SK-N-DZ (cell line): ENCODE data around the gene NARF.

Experiments used
- DNase-seq: peaks from one replicate; pipeline ENCODE4 v3.0.0-alpha.2; 2015; ENCODE audit warnings: low spot score

NARF gene

DNA sequence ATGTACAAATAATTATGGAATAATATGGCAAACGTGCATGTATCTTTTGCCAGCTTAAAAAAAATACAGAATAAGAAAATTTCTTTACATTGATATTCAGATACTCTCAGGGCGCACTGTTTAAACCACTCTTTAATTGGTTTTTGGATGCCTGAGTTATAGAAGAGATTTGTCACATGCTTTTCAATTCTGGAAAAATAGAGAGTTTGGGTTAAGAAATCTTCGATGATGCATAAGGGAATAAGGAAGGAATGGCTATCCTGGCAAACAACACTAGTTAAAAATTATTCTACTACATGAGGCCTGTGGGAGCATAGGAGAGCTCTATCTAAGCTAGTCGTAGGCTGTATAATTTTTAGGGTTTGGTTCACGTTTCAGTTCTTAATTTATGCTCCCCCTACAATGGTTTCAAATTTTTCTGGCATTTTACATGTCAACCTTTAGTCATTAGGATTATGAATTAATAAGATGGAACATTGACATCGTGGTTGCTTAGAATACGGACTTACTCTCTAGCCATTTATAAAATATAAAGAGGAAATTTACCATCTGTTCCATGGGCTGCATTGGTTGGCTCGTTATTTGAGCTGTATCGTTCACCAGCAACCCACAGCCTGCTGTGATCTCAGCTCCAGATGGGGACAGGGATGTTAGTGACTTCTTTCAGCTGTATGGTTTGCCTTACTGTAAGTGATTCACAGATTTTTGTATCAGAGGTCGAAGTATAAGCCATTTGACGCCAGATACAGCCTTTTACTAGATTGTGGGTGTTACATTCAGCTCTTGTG, 15.9 kb downstream of the NARF start:
- DNase-seq, result no peak

DNA sequence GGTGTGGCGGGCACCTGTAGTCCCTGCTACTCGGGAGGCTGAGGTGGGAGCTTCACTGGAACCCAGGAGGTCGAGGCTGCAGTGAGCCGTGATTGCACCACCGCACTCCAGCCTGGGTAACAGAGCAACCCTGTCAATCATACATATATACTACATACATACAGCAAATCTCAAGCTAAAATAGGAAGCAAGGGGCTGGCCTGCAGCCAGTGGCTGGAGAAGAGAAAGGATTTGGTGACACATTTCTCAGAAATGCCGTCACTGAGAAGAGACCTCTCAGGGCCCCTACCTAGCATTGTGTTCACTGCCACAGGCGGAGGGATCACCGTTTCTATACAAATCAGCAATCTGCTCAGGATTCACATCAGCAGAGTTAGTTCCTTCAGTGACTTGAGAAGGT, 16.9 kb downstream of the NARF start:
- no peak for DNase-seq

DNA sequence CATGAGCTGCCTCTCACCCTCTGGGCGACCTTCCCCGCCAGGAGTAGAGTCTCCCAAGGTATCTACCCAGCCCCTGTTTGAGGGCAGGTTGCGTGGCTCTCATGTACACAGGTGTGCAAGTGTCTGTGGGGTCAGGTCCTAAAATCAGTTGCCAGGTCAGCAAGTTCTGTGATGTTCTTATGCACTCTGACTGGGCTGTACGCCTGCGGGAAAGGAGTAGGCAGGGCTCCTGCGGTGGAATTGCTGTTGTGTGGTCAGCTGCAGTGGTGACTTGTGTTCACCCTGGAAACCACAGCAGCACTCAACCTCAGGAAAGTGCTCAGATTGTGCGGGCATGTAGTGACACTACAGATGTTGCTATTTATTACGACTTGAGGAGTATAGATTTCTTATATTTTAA, 19.4 kb downstream of the NARF start:
- DNase-seq, result no peak

- no peak for DNase-seq
Measured at GRCh38 chr17:82479602-82480001, 21.1 kb downstream of the NARF start.

DNA sequence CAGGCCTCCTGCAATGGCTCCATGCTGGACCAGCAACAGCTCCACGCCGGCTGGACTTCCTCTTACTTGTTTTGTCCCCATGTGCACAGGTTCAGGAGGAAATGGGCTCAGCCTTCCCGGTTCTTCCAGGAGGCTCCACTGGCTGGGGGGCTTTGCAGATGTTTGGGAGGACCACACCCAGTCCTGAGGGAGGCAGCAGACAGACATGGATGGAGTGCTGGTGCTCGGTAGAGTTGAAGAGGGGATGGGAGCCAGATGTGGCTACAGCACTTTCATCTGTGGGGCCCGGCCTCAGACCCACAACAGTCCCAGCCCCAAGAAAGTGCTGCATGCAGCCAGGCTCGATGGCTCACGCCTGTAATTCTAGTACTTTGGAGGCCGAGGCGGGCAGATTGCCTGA, 21.8 kb downstream of the NARF start:
- no peak for DNase-seq

GRCh38 chr17:82483204-82483660, 24.7 kb downstream of the NARF start:
- no peak for DNase-seq

DNA sequence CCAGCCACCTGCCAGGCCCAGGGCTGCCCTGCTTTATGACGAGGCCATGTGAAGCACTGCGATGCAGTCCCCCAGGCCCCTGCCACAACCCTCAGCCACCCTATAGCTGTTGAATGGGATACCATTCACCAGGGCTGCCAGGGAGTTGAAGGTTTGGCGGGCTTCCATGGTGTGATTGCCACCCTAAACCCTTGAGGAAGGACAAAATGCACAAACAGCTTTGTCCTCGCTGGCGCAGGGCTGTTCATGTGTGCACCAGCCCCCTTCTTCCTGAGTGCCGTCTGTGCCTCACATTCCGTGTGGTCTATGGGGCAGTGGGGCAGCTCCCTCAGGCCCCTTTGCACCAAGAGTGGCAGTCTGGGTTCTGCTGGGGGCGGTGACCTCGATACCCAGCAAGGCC, 25.3 kb downstream of the NARF start:
- DNase-seq, result no peak

- no peak for DNase-seq
Measured at GRCh38 chr17:82486231-82487094, 27.9 kb downstream of the NARF start.

DNA sequence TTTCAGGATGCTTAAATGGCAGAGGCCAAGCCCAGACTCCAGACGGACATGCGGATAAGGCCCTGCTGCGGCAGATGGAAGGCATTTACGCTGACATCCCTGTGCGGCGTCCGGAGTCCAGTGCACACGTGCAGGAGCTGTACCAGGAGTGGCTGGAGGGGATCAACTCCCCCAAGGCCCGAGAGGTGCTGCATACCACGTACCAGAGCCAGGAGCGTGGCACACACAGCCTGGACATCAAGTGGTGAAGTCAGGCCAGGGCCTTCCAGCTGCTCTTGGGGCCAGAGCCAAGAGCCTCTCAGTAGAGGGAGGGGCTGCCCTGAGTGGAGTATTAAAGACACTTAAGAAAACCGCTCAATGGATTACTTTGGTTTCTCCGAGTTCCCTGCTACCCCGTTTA, 29.4 kb downstream of the NARF start:
- DNase-seq, result no peak

DNA sequence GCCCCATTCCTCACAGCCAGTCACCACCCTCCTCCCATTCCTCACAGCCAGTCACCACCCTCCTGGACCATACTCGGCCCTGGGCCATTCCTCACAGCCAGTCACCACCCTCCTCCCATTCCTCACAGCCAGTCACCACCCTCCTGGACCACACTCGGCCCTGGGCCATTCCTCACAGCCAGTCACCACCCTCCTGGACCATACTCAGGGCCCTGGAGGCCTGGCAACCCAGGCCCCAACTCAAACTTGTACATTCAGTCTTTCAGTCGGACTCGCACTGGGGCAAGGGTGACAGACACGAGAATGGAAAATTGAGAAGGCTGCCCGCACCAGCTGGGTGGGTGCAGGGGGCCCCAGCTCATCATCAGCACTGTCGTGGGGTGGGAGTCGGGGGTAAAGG, 30.6 kb downstream of the NARF start:
- no peak for DNase-seq

DNA sequence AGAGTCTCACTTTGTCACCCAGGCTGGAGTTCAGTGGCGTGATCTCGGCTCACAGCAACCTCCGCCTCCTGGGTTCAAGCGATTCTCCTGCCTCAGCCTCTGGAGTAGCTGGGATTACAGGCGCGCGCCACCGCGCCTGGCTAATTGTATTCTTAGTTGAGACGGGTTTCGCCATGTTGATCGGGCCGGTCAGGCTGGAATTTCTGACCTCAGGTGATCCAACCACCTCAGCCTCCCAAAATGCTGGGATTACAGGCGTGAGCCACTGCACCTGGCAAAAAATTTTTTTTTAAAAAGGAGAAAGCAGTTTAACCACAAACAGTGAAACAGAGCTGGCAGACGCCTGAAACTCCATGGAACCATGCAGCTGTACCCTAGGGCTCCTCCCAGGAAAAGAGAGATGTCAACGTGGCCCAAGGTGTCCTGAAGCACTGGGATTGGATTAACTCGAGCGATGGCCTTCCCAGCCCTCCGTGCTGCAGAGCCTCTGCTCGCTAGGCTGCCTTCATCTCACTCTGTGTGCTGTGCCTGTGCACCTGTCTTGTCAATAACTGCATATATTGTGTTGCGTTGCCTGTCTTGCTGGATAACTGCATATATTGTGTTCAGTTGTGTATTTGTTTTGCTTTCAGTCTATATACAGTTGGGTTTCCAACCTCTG, 31.4 kb downstream of the NARF start:
- DNase-seq, result no peak

DNA sequence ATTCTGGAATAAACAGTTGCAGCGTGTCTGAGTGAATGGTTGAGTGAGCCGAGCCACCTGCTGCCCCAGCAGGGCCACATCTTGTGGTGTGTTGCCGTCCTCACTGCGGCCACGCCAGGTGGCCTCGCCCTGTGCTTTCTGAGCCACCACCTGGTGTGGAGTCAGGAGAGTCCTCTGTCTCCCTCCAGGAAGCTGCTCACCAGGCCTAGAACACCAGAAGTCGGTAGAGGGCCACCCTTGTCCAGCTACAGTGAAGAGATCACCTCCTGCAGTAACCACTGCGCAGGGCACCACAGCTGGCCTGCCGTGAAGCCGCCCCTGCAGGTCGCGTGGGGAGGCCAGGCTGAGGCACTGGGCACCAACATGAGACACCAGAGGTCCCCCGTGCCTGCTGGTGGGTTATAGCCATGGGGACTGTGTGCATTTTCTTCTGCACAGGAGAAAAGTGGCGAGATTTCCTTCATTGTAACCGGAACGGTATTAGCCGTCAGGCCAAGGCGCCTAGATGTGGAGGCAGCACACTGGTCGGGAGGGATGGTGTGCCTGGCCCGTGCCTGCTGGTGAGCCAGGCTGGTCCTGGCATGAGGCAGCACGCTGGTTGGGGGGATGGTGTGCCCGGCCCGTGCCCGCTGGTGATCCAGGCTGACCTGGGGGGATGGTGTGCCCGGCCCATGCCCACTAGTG, 32.1 kb downstream of the NARF start:
- no peak for DNase-seq

- DNase-seq, result no peak
Measured at GRCh38 chr17:82491196-82491530, 32.6 kb downstream of the NARF start.

- no peak for DNase-seq
Measured at GRCh38 chr17:82491533-82491932, 33.0 kb downstream of the NARF start.

GRCh38 chr17:82492643-82493225, 34.2 kb downstream of the NARF start:
- no peak for DNase-seq

DNA sequence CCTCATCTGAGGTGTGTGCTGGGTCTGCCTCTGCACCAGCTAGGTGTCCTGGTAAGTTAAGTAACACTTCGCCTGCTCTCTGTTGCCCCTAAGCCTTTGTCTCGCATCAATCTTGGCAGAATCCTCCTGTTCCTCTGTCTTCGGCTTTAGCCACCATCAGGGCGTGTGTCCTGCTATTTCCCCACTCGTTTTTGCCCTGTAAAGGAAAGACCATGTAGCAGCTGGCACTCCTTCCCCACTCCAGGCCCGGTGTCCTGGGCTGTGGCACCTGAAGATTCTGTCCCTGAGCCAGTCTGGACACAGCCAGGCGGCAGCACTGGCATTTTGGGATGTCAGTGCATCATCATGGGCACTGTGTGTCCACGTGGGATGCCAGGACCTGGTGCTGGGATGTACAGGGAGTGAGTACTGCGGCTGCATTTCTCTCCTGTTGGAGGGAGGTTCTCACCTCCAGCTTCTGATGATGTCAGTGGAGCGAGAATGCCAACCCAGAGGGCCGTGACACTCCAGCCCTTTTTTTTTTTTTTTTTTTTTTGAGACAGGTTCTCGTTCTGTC, 34.8 kb downstream of the NARF start:
- no peak for DNase-seq

GRCh38 chr17:82494236-82495055, 35.9 kb downstream of the NARF start:
- DNase-seq, result peak; percentile 98

DNA sequence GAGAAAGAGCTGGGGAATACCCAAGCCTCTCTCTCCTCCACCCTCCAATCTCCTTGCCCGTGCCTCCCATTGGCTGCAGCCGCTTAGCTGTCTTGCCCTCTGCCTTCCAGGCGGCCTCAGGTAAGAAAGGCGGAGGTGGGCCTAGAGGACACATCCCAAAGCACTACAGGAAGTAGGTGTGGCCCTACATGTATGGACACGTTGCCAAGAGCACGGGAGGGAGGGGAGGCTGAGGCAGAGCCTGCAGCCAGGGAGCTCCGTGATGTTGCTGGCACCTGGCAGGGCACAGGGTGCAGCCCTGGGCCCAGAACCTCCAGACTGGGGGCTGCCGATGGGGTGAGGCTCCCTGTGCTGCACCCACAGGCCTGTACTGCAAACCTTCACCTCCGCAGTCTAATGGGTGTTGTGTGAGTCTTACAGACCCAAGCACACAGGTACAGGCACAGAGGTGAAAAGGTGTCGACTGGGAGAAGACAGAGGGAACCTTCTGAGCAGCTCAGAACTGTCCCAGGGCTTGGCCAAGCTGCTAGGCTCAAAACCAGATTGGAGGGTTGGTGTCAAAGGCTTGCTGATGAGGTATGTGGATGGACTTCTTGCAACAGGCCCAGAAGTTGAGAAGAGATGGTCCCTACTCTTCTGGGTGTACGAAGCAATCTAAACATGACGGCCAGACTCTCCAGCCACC, 37.4 kb downstream of the NARF start:
- DNase-seq, result no peak
